Activated CD4-positive, alpha-beta T cell treated with anti-CD3 and anti-CD28 coated beads for 48 hours (primary cell): ENCODE results near the gene STRN4.
A peak's percentile ranks its signal among the peaks of the same experiment; 100 is the strongest.

Experiments used
- DNase-seq: peaks from one replicate; pipeline ENCODE4 v3.0.0-alpha.2; 2020

Gene STRN4

DNA sequence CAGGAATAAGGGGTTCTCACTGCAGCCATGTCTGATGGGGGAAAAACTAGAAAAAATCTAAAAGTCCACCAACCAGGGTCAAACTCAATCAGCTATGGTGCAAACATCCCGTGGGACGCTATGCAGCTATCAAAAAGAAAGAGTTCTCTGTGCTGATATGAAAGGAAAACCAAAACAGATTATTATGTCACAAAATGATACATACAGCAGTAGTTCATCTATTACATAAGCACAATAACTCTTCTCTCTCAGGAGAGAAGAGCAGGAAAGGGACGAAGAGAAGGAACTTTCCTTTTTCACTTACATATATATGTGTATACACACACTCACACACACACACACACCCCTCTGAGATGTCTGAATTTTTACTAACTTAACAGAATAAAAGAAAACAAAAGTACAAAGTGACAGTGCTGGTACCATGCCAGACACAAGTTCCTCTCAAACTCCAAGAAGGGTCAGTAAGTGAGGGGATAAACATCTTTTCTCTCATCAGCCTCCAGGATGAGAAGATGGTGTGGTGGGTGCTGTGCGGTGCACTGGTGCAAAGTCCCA, 3.2 kb downstream of the STRN4 start:
- DNase-seq: no peak

DNA sequence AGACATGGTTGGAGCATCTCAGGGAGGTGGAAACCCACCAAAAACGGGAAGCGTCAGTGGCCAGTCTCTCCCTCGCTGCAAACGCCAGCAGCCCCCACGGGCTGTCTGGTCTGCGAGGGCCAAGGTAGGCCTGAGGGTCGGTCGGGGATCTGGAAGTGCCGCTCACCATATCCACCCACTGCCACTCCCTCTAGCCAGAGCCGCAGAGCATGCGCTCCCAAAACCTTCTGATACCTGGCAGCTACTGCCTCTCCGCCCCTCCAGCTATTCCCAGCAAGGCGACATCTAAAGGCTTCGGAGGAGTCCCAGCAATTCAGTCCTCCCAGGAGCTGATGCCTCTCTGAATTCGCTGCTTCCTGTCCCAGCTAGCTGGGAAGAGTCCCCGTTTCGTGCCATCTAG, 4.8 kb downstream of the STRN4 start:
- no peak for DNase-seq

DNA sequence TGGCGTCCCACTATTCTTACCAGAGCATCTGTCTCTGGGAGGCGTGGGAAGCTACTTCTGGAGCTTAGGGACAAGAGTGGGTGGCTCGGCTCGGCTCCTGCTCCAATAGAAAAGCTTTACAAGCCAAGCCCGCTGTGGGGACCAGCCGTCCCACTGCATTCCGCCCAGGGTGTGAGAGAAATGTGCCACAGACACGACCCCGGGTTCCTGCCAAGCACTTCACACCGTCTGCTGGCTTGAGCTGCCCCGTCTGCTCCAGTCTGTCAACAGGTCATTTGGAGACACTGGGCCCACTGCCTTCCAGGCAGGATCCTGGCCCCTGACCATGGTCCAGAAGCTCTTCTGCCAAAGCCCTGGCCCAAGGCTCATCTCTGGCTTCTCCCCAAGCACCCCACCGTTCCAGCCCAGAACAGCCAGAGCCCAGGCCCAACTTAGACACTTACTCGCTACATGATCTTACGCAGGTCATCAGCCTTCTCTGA, 6.9 kb downstream of the STRN4 start:
- no peak for DNase-seq

DNA sequence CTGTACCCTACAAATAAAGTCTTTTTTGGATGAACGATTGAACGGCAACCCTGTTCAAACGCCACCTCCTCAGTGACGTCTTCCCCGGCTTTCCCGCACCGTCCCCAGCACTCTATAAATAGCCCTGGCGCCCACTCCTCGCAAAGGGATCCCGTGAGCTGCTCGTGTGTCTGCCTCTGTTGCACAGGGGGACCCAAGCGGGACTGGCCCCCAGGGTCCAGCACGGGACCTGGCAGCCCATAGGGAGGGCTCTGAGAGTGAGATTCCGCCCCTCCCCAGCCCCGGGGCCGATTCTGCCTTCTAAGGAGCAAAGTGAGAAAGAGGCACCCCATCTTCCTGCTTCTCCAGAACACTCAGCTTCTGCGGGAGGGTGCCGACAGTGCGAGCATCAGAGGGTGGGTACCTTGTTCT, 8.5 kb downstream of the STRN4 start:
- DNase-seq: no peak

DNA sequence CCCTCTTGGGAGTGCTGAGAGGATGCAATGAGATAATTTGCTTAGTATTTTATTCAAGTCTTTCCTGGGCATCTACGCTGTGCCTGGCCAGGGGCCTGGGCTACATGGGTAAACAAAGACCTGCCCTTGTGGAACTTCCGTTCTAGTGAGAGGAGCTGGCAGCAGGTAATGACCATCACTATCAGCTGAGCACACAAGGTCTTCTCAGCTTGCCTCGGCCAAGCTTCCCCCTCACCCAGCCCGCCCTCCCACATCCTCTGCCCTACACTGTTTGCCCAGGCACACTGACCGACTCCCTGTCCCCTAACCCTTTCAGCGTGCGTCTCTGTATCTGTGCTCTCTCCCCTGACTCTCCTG, 9.0 kb downstream of the STRN4 start:
- no peak for DNase-seq

DNA sequence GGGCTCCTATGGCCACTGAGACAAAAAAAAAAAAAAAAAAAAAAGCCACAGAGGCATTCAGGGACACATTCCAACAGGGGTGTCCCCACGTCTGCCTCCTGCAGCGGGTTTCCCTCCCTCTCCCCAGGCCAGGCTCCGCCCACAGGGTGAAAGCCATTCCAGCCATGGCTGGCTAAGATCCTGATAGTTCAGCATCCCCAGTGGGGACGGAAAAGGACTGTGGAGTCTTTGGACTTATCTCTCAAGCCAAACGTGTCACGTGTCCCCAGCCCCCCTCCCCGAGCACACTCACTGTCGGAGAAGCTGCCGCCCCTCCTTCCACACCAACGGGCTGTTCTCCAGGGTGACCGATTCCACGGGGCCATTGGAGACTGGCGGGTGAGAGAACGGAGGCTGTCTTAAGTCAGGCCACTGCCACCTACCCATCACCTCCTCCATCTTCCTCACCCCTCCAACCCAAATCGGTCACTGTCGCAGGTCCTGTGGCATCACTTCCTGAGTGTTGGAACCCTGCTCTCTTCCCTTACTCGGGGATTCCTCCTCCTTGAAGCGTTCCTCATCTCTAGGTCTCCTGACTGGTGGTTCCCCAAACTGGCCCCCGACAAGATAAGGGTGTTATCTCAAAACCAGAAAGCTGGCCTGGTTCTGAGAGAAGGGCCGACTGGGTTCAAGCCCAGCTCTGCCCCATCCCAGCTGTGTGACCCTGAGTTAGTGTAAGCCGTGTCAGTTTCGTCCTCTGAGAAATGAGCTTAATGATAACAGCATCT, 9.5 kb downstream of the STRN4 start:
- DNase-seq: no peak

DNA sequence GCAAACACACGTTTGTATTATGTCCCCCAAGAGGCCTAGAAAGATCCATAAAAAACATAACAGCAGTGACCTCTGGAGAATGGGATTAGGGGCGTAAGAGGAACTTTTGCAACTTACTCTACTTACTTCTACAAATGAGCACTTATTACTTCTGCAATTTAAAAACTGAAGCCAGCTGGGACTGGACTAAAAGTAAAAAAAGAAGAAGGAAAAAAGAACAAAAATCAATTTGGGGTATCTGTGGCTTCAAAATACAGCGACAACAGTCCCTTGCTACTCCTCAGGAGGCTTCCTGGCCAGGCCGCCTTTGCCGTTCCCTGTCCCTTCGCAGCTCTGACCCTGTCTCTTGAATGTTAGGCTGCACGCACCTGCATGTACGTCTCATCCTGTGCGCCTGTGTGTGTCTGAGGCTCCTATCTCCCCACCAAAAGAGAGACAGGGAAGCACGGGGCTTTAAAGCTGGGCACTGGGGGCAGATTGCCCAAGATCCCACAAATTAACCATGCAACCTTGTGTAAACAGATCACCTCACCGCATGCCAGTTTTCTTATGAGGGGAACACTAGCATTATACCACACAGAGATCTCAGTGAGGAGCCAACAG, 12.5 kb downstream of the STRN4 start:
- no peak for DNase-seq

DNA sequence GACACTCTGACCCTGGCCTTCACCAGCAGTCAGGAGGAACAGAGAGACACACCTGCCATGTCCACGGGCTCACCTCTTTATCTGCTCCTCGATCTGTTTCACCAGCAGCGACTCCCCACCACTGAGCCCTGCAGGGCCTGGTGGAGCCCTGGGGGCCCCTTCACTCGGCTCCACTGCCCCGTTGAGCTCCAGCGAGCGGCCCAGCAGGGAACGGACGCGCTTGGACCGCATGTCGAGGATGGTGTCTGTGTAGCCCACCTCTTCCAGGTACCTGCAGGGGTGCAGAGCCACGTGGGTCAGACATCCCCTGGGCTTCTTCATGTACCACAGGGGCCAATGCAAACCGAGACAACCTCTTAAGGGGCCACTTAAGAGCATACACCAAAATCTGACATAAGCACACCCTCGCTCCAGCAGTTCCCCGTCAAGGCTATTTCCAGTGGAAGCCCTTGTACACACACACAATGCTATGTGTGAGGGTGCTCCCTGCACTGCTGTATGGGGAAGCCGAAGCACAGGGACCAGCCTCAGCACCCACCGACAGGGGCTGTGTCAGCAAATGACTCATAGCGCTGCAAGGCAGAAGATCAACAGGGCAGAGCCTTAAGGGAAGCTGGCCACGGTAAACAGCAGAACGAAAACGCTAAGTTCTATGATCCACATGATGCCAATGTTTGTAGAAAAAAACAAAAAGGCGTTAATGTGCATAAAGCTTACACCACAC, 13.1 kb downstream of the STRN4 start:
- no peak for DNase-seq

DNA sequence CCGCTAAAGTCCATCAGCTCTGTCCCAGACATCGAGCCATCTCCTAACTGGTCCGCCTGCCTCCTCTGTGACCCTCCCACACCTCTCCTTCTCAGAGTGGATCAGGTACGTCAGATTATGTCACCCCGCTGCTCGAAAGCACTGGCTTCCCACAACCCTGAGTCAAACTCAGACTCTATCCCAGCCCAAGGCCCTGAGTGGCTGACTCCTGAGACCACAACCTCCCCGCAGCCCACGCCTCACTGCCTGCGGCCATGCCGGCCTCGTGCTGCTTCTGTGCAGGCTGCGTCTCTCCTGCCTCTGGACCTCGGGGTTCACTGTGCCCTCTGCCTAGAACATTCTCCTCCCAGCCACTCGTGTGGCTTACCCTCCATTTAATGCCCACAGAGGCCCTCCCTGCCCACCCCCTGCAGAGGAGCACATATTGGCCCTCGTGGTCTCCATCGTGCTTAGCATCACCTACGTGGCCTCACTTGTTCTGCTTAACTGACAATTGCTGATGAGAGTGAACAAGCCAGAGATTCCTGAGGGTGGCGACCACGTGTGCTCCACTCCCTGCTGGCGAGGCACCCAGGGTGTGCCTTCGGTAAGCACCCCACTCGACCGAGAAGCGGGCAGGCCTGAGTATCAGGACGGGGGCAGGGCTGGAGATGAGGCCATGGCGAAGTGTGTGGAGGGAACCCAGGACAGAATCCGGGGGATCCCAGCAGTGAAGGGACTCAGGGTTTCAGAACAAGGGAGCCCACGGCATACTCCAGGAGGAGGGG, 13.9 kb downstream of the STRN4 start:
- no peak for DNase-seq

DNA sequence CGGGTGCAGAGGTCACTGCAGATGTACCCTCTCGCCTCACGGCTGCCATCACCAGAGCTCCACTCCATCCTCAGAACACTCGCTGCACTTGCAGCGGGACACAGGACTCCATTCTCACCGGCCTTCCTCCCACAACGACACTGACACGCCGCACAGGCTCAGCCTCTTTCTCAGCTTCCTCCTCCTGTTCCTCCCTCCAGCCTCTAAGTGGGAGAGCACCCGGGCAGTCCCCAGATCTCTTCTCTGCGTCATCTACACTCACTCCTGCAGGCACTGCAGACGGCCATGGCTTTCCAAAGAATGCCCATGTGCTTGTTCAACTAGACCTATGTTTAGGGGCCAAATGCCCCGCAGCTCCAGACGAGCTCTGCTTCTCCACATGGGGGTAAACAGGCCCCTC, 14.7 kb downstream of the STRN4 start:
- no peak for DNase-seq

DNA sequence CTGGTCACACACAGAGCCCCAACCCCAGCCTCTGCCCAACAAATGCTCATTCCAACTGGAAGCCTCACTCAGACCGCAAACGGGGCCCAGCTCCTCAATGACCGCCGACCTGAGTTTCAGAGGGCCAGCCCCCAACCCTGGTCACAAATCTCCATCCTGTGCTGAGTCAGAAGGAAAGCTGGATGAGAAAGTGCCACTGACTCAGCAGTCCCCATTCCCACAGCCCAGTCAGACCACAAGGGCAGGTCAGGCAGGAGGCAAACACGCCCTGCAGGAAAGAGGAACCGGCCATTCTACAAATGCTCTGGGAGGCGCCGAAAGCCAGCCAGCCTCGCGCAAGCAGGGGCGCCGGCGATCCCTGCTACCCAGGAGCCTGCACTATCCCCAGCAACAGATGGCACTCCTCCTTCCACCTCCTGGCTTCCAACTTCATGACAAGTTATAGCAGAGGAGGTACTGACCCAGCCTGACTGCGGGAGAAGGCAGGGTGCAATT, 15.2 kb downstream of the STRN4 start:
- no peak for DNase-seq

DNA sequence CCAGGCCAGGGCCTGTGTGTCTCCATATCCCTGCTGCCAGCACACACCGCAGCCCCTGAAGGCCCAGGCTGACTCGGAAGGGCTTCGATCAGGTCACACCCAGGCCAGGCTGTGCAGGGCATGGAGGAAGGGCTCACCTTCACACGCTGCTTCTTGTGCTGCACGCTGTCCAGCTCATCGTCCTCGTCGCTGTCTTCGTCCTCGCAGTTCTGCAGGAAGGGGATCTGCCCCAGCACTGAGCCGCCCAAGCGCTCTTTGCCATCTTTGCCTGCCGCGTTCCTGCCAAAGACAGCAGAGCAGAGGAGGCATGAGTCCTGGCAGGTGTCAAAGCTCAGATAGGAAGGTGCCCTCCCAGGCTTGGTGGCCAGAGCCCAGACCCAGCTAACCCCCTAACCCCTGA, 15.7 kb downstream of the STRN4 start:
- DNase-seq: no peak

DNA sequence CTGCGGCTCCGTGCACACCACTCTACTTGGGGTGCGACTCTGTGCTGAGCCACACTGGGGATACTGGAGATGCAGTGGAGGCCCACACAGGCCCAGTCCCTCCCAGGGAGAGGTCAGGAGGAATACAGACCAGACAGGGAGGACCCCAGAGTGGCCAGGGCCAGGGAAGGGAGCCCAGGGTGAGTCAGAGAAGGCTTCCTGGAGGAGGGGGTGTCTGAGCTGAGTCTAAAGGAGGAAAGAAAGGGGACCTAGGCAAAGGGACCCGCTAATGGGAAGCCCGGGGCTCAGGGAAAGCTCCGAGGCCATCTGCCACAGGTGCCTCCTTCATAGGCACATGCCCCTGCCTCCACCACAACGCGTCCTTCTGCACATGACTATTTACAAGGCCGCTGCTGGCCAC, 16.1 kb downstream of the STRN4 start:
- no peak for DNase-seq

DNA sequence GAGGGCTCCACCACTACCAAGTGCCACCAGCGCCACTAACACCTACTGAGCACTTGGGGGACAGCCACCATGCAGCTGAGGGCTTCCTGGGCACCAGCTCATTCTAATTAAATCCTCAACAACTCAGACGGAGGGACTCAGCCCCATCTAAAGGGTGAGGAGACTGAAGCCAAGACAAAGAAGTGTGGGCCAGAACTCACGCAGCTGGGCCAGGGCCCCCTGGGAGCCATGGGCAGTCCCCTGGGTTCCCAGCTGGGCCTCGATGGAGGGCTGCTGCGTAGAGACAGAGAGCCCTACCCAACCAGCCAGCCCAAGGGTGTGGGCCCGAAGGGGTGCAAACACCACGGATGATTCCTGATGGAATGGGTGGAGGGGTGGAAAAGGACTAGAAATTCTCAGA, 16.6 kb downstream of the STRN4 start:
- DNase-seq: no peak

DNA sequence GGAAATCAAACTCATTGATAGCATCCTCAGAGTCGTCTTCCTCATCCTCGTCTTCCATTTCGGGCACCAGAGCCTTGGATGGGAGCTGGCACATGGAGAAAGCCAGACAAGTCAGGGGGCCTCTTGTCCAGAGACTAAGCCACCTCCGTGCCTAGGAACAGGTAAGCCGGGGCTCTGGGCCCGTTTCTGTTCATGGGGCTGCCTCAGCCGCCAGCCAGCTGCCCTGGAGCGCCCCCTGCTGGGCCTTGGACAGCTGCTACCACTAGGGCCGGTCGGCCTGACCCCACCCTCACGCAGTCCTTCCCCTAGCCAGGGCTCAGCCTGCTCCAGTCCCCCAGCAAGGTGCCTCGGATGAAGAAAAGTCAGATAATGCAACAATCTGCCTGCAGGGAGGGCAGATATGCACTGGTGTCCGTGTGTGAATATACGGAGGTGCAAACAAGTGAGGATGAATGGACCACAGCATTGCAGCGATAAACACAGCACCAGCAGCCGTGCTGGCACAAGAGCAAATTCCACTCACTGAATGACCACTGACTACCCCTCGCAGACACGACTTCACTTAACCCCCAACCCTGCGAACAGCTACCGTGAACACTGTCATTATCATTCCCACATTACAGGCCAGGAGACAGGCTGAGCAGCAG, 17.4 kb downstream of the STRN4 start:
- peak; percentile 85 for DNase-seq

DNA sequence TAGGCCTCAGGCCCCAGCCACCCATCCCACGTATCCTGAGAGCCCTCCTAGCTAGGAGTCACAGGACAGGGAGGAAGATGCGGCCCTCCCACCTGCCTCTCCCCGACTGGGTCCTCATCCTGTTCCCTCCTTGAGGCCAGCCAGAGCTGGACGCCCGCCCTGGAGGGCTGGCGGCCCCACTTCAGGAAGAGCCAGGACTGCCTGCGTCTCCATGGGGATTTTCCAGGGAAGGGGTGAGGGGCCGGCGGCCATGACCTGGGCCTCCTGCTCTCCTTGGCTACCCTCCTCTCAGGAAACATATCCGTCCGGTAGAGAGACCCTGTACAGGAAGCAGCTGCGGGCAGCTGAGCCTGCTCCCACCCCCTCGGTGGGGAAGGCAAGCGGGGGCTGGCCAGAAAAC, 18.0 kb downstream of the STRN4 start:
- no peak for DNase-seq

DNA sequence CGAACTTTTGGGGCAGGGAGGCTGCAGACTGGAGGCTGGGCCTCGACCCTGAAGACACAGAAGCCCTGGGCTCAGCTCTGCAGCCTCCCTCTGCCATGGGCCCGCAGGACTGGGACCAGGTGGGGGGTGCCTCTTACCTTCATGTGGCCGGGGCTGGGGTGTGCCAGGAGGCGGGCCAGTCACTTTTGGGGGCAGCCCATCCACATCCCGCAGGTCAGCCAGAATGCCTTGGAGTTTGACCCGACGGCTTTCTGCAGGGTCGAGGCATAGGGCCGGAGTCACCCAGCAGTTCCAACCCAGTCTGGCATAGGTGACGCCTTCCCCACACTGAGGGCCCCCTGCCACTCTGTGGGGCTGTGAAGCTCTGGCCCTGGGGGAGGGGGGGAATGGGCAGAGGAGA, 18.5 kb downstream of the STRN4 start:
- DNase-seq: no peak

DNA sequence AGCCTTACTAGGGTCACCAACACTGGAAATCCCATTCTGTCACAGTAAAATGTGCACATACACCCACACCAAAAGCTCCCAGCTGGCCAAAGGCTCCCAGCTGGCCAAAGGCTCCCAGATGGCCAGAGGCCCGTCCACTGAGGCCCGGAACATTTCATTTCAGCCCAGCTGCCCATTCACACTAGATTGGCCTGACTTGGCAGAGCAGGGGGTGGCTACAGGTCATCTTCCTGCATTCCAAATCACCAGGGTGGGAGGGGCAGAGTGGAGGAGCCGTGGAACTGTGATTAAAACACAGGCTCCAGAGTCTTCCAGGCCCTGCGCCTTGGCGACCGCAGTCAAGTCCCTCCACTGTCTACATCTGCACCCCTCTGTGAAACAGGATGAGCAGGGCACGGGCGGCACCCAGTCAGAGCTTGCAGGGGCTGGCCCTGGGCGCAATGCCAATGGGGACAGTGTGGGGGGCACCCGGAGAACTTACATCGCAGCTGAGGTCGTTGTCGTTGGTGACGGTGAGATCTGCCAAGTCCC, 19.2 kb downstream of the STRN4 start:
- DNase-seq: no peak

DNA sequence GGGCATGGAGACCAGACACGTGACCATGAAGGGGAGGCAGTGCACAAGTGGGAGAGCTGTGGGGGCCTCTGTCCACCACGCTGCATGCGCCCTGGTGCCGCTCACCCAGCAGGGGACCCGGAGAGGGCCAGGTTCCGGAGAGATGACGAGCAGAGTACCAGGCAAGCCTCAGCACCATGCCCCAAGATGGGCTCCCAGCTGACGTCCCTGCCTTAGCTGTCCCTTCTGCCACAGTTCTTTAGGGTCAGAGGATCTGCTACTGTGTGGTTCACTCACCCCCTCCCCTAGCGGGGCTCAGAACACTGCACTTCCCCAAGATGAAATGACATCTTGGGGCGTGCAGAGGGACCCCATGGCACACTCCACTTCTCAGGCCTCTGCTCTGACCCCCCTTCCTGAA, 19.7 kb downstream of the STRN4 start:
- no peak for DNase-seq

DNA sequence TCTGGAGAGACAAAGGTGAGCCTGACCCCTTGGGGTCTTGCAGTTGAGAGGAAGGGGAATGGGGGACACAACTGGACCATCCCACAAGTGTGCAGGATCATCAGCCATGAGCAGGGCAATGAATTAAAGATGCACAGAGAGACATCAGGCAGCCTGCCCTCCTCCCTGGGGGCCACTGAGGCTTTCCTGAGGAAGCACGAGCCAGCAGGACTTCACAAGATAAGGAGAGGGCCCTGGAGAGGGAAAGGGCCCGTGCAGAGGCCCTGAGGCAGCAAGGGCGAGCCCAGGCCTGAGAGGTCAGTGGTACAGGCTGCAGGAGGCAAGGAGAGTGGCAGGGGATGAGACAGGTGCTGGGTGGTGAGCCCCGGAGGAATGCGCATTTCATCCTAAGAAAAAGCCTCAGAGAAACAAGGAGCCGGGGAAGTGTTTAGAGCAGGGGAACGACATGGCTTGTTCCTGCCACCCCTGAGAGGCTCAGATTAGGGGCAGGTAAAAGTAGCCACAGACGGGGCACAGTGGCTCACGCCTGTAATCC, 20.3 kb downstream of the STRN4 start:
- no peak for DNase-seq

DNA sequence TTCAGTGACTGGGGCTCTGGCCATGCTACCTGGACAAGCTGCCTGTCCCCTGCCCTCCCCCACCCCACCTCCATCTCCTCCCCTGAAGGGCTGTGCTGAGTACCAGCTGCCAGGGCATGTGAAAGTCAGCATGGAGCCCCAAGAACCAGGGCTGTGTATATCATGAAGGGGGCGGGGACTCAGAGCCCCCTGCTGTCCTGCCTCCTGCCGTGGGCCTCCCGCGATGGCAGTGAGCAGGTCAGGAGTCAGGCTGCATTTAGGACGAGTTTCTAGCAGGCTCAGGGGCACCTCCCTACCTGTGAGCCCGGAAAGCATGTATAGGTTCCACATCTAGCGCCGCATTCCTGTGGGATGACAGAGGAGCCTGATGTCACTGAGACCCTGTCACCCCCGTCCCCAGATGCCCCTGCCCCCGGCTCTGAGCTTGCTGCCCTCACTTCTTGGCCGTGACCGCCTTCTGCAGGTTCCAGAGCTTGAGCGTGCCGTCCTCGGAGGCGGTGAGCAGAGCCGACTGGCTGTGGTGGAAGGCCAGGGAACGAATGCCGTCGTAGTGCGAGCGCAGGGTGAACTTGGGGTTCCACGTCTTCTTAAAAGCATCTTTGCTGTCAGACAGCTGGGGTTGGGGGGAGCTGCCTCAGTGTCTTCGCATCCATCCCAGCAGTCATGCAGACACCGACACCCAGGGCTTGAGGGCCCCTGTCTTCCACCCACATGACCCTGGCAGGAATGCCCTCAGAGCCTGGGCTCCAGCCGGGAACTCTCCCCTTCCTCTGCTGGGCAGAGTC, 21.0 kb downstream of the STRN4 start:
- no peak for DNase-seq
